AG09319 (cell line): ENCODE measurements around the gene SEPTIN1.

Experiments used
- DNase-seq: peaks from one replicate; pipeline ENCODE4 v3.0.0-alpha.2; 2010; ENCODE audit warnings: low read depth; ENCODE audit errors: extremely low read depth
- TF ChIP-seq, protein P1 (sequence below): IDR thresholded peaks from 2 replicates; pipeline ENCODE4 v1.5.1; 2011; ENCODE audit warnings: low read depth, mild to moderate bottlenecking, inconsistent platforms, low read length, moderate library complexity

The SEPTIN1 gene

DNA sequence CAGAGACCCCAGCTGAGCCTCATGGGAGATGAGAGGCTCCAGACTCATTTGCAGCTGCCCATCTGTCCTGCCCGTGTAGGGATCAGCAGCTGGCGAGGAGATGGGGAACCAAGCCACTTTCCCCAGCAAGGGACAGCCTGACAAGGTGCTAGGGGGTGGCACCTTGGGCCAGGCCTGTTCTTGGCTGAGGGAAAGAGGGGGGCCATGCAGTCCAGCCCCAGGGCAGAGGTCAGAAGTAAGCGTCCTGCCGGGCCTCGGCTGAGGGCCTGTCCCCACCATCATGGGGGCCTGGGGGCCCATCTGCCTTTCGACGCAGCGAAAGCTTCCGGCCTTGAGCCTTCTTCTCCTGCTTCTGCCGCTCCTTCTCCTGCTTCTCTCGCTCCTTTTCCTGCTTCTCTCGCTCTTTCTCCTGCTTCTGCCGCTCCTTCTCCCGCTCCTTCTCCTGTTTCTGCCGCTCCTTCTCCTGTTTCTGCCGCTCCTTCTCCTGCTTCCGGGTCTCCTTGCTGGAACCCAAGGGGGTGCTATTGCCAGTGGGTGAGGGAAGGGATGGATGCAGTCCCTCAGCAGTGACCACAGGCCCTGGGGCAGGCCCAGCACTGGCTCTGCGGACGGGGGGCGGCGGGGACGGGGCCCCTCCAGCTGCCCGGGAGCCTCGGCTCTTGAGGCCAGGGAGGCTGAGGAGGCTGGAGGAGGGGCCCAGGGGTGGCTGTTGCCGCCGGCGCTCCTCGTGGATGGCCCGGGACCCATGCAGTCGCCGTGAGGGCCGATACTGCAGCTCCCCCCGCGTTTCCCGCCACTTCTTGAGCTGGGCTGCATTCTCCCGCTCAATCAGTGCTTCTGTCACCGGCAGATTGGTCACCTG lies 24.4 kb downstream of the SEPTIN1 start:
- TF ChIP-seq, protein P1, sequence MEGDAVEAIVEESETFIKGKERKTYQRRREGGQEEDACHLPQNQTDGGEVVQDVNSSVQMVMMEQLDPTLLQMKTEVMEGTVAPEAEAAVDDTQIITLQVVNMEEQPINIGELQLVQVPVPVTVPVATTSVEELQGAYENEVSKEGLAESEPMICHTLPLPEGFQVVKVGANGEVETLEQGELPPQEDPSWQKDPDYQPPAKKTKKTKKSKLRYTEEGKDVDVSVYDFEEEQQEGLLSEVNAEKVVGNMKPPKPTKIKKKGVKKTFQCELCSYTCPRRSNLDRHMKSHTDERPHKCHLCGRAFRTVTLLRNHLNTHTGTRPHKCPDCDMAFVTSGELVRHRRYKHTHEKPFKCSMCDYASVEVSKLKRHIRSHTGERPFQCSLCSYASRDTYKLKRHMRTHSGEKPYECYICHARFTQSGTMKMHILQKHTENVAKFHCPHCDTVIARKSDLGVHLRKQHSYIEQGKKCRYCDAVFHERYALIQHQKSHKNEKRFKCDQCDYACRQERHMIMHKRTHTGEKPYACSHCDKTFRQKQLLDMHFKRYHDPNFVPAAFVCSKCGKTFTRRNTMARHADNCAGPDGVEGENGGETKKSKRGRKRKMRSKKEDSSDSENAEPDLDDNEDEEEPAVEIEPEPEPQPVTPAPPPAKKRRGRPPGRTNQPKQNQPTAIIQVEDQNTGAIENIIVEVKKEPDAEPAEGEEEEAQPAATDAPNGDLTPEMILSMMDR = no peak
- DNase-seq = no peak

- TF ChIP-seq, protein P1 = no peak
- no peak for DNase-seq
These were observed 25.2 kb downstream of the SEPTIN1 start for GRCh38 chr16:30357085-30357714.

DNA sequence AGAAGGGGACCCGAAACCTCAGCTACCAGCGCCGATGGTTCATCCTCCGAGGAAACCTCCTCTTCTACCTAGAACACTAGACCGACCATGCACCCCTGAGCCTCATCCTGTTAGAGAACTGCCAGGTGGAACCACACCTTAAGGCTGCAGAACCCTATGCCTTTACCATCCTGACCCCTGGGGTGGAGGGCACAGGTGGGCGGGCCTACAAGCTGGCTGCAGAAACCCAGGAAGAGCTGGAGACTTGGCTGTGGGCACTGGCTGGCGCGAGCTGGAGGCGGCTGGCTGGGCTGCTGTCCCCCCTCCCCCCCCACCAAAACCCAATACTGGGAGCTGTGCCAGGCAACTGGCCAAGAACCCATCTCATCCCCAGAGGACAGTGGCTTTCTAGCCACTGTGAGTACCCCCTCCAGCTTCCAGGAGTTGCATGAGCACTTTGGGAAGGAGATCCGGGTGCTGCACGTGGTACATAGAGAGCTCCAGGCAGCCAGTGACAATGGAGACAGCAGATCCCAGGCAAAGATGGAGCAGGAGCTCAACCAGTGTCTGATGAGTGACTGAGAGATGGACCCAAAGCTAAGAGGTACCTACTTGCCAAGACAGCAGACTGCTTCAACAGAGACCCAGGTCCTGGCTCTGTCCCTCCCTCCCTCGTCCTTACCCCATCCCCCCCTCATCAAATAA lies 25.8 kb downstream of the SEPTIN1 start:
- TF ChIP-seq, protein P1 = no peak
- no peak for DNase-seq

DNA sequence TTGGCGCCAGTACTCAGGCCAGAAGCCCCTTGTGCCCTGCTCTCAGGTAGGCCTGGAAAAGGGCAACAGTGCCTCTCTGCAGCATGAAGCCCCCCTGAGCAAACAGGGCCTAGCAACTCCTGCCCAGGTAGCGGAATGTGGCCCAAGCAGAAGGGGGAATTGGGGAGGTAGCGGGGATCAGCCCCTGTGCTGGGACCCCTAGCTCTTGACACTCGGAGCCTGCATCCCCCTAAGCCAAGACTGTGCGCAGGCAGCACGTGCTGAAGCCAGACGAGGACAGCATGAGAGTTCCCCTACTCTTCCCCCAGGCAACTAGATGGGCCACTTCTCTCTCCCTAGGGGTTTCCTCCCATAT lies 26.4 kb downstream of the SEPTIN1 start:
- TF ChIP-seq, protein P1 = no peak
- DNase-seq = no peak

GRCh38 chr16:30355144-30355953 lies 27.0 kb downstream of the SEPTIN1 start, which contains the start of gene CD2BP2:
CD2BP2 (minus strand) TSS chr16:30355308; CDS start chr16:30354681, 627 bp downstream.
- DNase-seq = peak; percentile 99

GRCh38 chr16:30354423-30355143 lies 27.8 kb downstream of the SEPTIN1 start:
- no peak for DNase-seq
- TF ChIP-seq, protein P1 = no peak

More at GRCh38 chr16:30355144-30355953, 27.0 kb downstream of the SEPTIN1 start, which contains the start of gene CD2BP2:
- TF ChIP-seq, protein P1 = peak; percentile 6; the same call in 1 of the 2 replicates
